Muscle layer of duodenum (tissue), 2 donors: ENCODE data around the gene SMOC2.

ENCODE experiments used
- H3K27ac ChIP-seq: one replicate; pipeline ENCODE4 v1.7.0; 2013; ENCODE audit warnings: mild to moderate bottlenecking, low read length
- H3K27me3 ChIP-seq: one replicate; pipeline ENCODE4 v1.7.0; 2013; ENCODE audit warnings: low read depth, mild to moderate bottlenecking, control low read depth, low read length
- H3K36me3 ChIP-seq, 2 donors: one replicate each; pipeline ENCODE4 v1.7.0; 2013; ENCODE audit warnings: low read length in 2 of 2, control low read depth in 1 of 2, mild to moderate bottlenecking in 1 of 2; ENCODE audit not compliant: insufficient read depth in 2 of 2, control insufficient read depth in 1 of 2
- H3K4me1 ChIP-seq, 2 donors: one replicate each; pipeline ENCODE4 v1.7.0; 2013; ENCODE audit warnings: low read length in 2 of 2, mild to moderate bottlenecking in 2 of 2, control low read depth in 1 of 2, moderate library complexity in 1 of 2; ENCODE audit not compliant: insufficient read depth in 2 of 2, control insufficient read depth in 1 of 2
- H3K4me3 ChIP-seq, 2 donors: one replicate each; pipeline ENCODE4 v1.7.0; 2013; ENCODE audit warnings: low read length in 2 of 2, low read depth in 1 of 2, mild to moderate bottlenecking in 1 of 2
- H3K9me3 ChIP-seq, 2 donors: one replicate each; pipeline ENCODE4 v1.7.0; 2013; ENCODE audit warnings: low read length in 2 of 2, control low read depth in 1 of 2, mild to moderate bottlenecking in 1 of 2; ENCODE audit not compliant: control insufficient read depth in 1 of 2
- donor health status: healthy.

Gene SMOC2

DNA sequence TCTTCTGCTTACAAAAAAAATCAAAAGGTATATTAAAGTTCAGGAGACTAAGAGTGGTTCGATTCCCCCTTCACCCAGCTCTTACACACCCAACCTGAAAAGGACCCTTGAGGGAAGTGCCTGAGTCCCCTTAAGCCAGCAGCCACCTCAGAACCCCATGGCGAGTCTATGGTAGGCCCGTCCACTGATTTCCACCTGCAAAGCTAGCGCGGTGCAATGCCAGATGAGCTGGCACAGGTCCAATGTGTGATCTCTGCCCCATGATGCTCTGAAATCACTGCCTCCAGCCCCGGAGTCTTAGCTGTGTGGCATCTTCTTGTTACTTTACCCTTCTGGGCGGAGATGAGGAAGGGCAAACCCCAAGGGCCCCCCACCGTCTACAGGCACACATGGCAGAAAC is 109.3 kb downstream of the SMOC2 start:
- Histone ChIP-seq H3K27ac (no peak overlapping the region), H3K4me1 (no peaks in the 10 kb centered on the region), H3K4me3 (no peak overlapping the region), H3K27me3 (no peaks in the 10 kb centered on the region), H3K36me3 (peaks cover 2 to 5% of the 10 kb centered on the region in 2 donors), H3K9me3 (no peaks in the 10 kb centered on the region)

GRCh38 chr6:168554472-168554871 is 113.5 kb downstream of the SMOC2 start:
- H3K9me3 ChIP-seq, result no peaks in the 10 kb centered on the region
- H3K4me1 ChIP-seq, result no peaks in the 10 kb centered on the region
- no peak overlapping the region for H3K27ac ChIP-seq

GRCh38 chr6:168554898-168555617 is 114.1 kb downstream of the SMOC2 start:
- Histone ChIP-seq H3K9me3 (no peaks in the 10 kb centered on the region), H3K27me3 (no peaks in the 10 kb centered on the region), H3K4me1 (no peaks in the 10 kb centered on the region), H3K36me3 (peaks cover 5% of the 10 kb centered on the region in 2 donors), H3K4me3 (no peak overlapping the region), H3K27ac (no peak overlapping the region)

More at GRCh38 chr6:168554472-168554871, 113.5 kb downstream of the SMOC2 start:
- no peaks in the 10 kb centered on the region for H3K27me3 ChIP-seq
- H3K4me3 ChIP-seq, result no peak overlapping the region
- peaks cover 5% of the 10 kb centered on the region in 2 donors for H3K36me3 ChIP-seq

DNA sequence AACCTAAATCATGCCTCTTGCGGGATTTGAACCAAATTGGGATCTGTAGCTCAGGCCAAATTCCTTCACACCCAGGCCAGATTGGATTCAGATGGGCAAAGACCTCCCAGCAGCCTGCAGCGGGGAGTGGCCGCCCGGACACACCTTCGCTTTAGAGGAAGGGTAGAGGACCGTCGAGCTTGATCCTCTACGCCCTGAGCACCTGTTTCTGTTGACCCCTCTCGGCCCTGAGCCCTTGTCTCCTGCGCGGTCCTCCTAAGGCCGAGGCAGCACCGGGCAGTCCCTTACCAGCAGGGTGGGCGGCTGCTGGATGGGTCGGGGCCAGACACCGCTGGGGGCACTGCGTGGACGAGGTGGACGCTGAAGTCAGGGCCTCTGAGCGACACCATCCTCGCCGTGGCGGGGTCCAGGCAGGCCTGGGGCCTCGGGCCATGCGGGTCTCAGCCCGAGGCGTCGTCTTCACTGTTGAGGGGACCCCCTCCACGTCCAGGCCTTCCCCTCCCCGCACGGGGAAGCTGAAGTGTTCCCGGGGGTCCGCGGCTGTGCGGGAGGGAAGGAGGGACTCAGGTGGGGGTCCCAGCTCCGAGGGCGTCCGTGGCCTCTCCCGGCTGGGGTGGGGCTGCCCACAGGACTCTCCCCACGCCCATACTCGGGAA is 114.8 kb downstream of the SMOC2 start:
- Histone ChIP-seq H3K9me3 (no peaks in the 10 kb centered on the region), H3K27ac (no peak overlapping the region), H3K4me3 (no peak overlapping the region), H3K36me3 (peaks cover 5% of the 10 kb centered on the region in 2 donors), H3K27me3 (no peaks in the 10 kb centered on the region), H3K4me1 (no peaks in the 10 kb centered on the region)

DNA sequence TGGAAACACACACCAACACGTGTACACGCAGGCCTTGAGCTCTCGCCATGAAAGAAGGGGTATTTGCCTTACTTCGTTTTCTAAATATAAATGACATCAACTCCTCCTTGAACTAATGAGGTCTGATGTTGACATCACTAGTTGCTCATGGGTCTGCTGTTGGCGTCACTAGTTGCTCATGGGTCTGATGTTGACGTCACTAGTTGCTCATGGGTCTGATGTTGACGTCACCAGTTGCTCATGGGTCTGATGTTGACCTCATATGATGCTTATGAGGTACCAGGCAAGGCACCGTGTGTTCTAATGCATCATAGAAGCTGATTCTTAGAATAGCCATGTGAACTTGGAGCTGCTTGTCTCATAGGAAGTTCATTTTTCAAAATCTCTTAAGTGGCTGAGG is 116.5 kb downstream of the SMOC2 start:
- Histone ChIP-seq H3K36me3 (peaks cover 5% of the 10 kb centered on the region in 2 donors), H3K9me3 (no peaks in the 10 kb centered on the region), H3K4me3 (no peak overlapping the region), H3K4me1 (no peaks in the 10 kb centered on the region), H3K27ac (no peak overlapping the region), H3K27me3 (no peaks in the 10 kb centered on the region)

DNA sequence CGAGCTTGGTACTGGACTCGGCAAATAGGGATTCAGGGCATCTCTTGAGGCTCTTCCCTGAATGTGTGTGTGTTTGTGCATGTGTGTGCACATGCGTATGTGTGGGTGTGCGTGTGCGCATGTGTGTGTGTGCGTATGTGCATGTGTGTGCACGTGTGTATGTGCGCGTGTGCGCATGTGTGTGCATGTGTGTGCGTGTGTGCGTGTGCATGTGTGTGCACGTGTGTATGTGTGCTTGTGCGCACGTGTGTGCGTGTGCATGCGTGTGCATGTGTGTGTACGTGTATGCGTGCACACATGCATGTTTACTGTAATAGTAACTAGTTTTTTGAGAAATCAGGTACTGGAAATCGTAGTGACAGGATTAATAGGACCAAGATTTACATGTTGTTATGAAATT is 117.7 kb downstream of the SMOC2 start:
- Histone ChIP-seq H3K27ac (no peak overlapping the region), H3K4me1 (no peaks in the 10 kb centered on the region), H3K36me3 (peaks cover 3 to 5% of the 10 kb centered on the region in 2 donors), H3K9me3 (no peaks in the 10 kb centered on the region), H3K4me3 (no peak overlapping the region), H3K27me3 (no peaks in the 10 kb centered on the region)

DNA sequence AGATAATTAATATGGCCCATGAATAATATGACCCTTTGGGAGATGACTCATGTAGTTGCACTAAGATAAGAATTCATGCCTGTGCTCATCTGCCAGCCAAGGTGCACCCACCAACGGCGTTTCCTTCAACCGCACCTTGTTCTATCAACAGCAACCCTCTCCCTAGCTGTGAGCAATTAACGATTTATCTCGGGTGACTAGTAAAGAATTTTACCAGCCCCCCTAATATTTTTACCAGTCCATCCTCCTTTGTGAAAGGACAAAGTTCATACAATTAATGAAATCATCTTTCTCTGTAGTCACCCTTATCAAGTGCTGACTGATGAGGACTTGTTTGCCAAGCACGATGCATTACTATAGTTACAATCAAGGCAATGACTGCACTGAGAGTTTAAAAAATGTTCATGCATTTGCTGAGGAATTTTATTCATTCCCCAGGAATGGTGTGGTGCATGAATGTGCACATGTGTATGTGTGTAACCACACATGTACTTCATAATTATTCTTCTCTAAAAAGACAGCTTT is 118.7 kb downstream of the SMOC2 start:
- Histone ChIP-seq H3K4me1 (no peaks in the 10 kb centered on the region), H3K9me3 (no peaks in the 10 kb centered on the region), H3K27me3 (no peaks in the 10 kb centered on the region), H3K27ac (no peak overlapping the region), H3K4me3 (no peak overlapping the region), H3K36me3 (peaks cover 0 to 5% of the 10 kb centered on the region in 2 donors)

GRCh38 chr6:168560126-168560525 is 119.1 kb downstream of the SMOC2 start:
- no peak overlapping the region for H3K27ac ChIP-seq
- no peak overlapping the region for H3K4me3 ChIP-seq
- H3K9me3 ChIP-seq, result no peaks in the 10 kb centered on the region
- H3K36me3 ChIP-seq, result peaks cover 0 to 5% of the 10 kb centered on the region in 2 donors
- H3K4me1 ChIP-seq, result no peaks in the 10 kb centered on the region
- H3K27me3 ChIP-seq, result no peaks in the 10 kb centered on the region

DNA sequence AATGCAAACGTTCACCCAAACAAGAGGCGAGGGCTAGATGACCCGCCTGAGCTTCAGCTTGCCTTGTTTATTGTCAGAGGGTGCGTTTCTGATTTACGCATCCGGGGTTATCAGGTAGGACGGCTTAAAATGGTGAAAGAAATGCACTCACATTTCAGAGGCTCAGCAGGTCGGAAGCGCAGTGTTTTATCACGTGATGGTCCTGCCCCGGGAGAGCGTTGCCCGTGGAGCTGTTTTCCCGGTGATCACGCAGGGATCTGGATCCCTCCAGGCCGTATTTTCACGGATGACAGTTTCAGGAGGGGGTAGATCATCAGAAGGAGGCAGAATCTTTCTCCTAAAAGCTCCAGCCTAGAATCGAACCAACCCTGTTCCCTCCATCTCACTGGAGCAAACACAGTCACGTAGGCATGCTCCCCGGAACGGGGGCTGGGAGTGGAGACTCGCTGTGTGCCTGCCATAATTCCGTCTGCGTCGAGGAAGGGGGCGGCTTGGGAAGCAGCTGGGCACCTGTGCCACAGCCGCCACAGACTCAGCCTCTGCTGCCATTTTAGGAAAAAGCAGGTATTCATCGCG is 121.7 kb downstream of the SMOC2 start:
- Histone ChIP-seq H3K27me3 (no peaks in the 10 kb centered on the region), H3K4me1 (no peaks in the 10 kb centered on the region), H3K4me3 (no peak overlapping the region), H3K36me3 (no peaks in the 10 kb centered on the region), H3K27ac (no peak overlapping the region), H3K9me3 (no peaks in the 10 kb centered on the region)

GRCh38 chr6:168563656-168564055 is 122.7 kb downstream of the SMOC2 start:
- no peak overlapping the region for H3K4me3 ChIP-seq
- no peaks in the 10 kb centered on the region for H3K9me3 ChIP-seq
- no peaks in the 10 kb centered on the region for H3K27me3 ChIP-seq
- H3K27ac ChIP-seq, result no peak overlapping the region
- no peaks in the 10 kb centered on the region for H3K4me1 ChIP-seq
- H3K36me3 ChIP-seq, result no peaks in the 10 kb centered on the region

DNA sequence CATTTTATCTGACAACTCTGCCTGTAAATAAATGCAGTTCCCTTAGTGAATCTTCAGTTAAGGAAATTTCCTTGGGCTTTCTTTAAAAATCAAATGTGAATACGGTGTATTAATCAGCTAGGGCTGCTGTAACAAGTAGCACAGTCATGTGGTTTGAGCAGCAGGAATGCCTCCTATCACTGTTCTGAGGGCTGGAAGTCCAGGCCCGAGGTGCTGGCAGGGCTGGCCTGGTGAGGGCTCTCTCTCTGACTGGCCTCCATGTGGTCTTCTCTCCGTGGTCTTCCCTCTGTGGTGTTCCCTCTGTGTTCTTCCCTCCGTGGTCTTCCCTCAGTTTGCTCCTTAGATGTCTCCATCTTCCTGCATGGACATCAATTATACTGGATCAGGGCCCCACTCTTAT is 124.1 kb downstream of the SMOC2 start:
- H3K9me3 ChIP-seq, result no peaks in the 10 kb centered on the region
- H3K36me3 ChIP-seq, result no peaks in the 10 kb centered on the region
- H3K4me3 ChIP-seq, result no peak overlapping the region
- H3K4me1 ChIP-seq, result no peaks in the 10 kb centered on the region
- no peak overlapping the region for H3K27ac ChIP-seq
- no peaks in the 10 kb centered on the region for H3K27me3 ChIP-seq
